MM.1S (cell line): ENCODE data around the gene SNCAIP.

Experiments
- EZH2 ChIP-seq: fragments of 300-600 bp; sonication (generic); optimal IDR thresholded peaks from 2 replicates; pipeline ENCODE3; 2017; ENCODE audit warnings: low read depth, mild to moderate bottlenecking, antibody characterized with exemption, low read length, mixed read lengths
- EZH2phosphoT487 ChIP-seq: fragments of 300-600 bp; sonication (generic); IDR thresholded peaks from 2 replicates; pipeline ENCODE4 v1.6.1; 2018; ENCODE audit warnings: antibody characterized with exemption, low read length
- TF ChIP-seq, protein P1 (sequence below): fragments of 300-600 bp; sonication (generic); IDR thresholded peaks from 2 replicates; pipeline ENCODE4 v1.5.1; 2016; ENCODE audit warnings: antibody characterized with exemption, low read length, mixed read lengths

DNA sequence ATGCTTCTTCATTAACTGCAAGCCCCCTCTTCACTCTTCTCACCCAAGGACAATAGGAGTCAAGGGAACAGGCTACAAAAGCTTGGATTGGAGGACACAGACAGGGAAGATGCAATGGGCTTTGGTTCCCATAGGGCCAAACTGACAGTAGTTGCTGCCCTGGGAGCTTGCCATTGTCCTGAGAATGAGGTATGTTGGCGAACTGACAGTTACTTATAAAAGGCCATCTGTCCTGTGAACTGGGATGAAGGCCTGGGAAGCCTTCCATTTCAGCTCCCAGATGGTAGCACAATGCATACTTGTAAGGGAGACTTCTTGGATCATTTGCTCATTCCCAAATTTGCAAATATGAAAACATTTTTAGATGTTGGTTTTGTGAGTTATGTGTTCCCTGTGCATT, 88.9 kb downstream of the SNCAIP start:
- TF ChIP-seq, protein P1, sequence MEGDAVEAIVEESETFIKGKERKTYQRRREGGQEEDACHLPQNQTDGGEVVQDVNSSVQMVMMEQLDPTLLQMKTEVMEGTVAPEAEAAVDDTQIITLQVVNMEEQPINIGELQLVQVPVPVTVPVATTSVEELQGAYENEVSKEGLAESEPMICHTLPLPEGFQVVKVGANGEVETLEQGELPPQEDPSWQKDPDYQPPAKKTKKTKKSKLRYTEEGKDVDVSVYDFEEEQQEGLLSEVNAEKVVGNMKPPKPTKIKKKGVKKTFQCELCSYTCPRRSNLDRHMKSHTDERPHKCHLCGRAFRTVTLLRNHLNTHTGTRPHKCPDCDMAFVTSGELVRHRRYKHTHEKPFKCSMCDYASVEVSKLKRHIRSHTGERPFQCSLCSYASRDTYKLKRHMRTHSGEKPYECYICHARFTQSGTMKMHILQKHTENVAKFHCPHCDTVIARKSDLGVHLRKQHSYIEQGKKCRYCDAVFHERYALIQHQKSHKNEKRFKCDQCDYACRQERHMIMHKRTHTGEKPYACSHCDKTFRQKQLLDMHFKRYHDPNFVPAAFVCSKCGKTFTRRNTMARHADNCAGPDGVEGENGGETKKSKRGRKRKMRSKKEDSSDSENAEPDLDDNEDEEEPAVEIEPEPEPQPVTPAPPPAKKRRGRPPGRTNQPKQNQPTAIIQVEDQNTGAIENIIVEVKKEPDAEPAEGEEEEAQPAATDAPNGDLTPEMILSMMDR = no peak
- TF ChIP-seq EZH2 (no peak), EZH2phosphoT487 (no peak)
